Breast epithelium (tissue), 4 donors: ENCODE measurements around the gene SEMA3E. TPM values are rescaled to one million over a fixed set of nuclear protein-coding genes. Genes with fewer than 3 reads are reported as not detected.

Experiments used
- DNase-seq, 2 donors: peaks; one replicate each; pipeline ENCODE4 v3.0.0-alpha.2; 2019; ENCODE audit warnings: low spot score in 2 of 2
- H3K27ac ChIP-seq, 2 donors: fragments of 200-600 bp; sonication (generic) in 1 of 2; one replicate each; pipeline ENCODE4 v1.5.1; 2016 to 2019; ENCODE audit warnings: mild to moderate bottlenecking in 1 of 2
- H3K27me3 ChIP-seq, 2 donors: fragments of 200-600 bp; sonication (generic) in 1 of 2; one replicate each; pipeline versions ENCODE4 v1.5.1 to v1.6.0; 2017 to 2019; ENCODE audit warnings: control low read depth in 1 of 2, mild to moderate bottlenecking in 1 of 2
- H3K36me3 ChIP-seq: fragments of 200-600 bp; one replicate; pipeline ENCODE4 v1.5.1; 2019
- H3K4me1 ChIP-seq, 2 donors: fragments of 200-600 bp; sonication (generic); one replicate each; pipeline ENCODE4 v1.5.1; 2016 to 2019; ENCODE audit warnings: control low read depth in 1 of 2
- H3K4me3 ChIP-seq, 3 donors: fragments of 200-600 bp; sonication (generic); 1 replicate in 2 of 3; 2 replicates in 1 of 3; pipeline ENCODE4 v1.5.1; 2016 to 2019; ENCODE audit warnings: mild to moderate bottlenecking in 3 of 3, moderate library complexity in 2 of 3
- H3K9me3 ChIP-seq, 2 donors: fragments of 200-600 bp; sonication (generic) in 1 of 2; one replicate each; pipeline ENCODE4 v1.5.1; 2016 to 2019; ENCODE audit warnings: control low read depth in 1 of 2
- POLR2A ChIP-seq: fragments of 450-650 bp; IDR thresholded peaks from one replicate; pipeline ENCODE4 v1.6.1; 2016; ENCODE audit warnings: antibody characterized with exemption, mild to moderate bottlenecking, moderate library complexity
- POLR2AphosphoS5 ChIP-seq, 3 donors: sonication (generic); formaldehyde crosslinking; IDR thresholded peaks; one replicate each; pipeline ENCODE4 v1.6.1; 2017; ENCODE audit warnings: antibody characterized with exemption in 3 of 3
- intact Hi-C: fragments of 100-400 bp; cut with DNase I; formaldehyde crosslinking; loops from one replicate; pipeline ENCODE4 v1.15.1; 2023; ENCODE audit warnings: low total_unique reads
- total RNA-seq, 3 donors: library from RNA; depleted of rRNA; stranded (reverse); fragments of >200 nt; gene quantifications; one replicate each; pipeline ENCODE4 v1.1.0, GENCODE V29; 2016
- TF ChIP-seq, protein P1 (sequence below), 3 donors: fragments of 450-650 bp; IDR thresholded peaks; one replicate each; pipeline ENCODE4 v1.5.1; 2016 to 2017; ENCODE audit warnings: antibody characterized with exemption in 3 of 3, mild to moderate bottlenecking in 3 of 3, moderate library complexity in 3 of 3

Gene SEMA3E
- total RNA-seq, 3 donors from 2014 or later = 4.3 to 13.5 (median 11.8) TPM

DNA sequence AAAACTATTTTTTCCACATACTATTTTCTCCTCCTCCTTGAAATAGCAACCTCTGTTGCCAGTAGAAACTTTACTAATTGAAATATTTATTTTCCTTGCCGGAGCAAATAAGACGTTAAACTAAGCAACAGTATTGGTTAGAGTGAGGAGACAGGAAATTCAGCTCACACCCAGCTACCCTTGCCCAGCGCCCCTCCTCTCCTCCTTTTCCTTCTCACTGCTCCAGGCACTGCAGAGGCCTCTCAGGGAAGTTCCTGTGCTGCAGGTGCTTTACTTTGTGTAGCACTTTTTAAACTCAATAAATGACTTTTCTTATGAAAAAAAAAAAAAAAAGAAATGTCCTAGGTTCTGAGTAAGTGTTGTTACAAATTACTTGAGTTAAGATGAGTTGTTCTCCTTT, 134.0 kb downstream of the SEMA3E start:
- no peaks in the 10 kb centered on the region for H3K4me1 ChIP-seq
- no peaks in the 10 kb centered on the region for H3K9me3 ChIP-seq
- H3K4me3 ChIP-seq = no peak overlapping the region
- TF ChIP-seq, protein P1, sequence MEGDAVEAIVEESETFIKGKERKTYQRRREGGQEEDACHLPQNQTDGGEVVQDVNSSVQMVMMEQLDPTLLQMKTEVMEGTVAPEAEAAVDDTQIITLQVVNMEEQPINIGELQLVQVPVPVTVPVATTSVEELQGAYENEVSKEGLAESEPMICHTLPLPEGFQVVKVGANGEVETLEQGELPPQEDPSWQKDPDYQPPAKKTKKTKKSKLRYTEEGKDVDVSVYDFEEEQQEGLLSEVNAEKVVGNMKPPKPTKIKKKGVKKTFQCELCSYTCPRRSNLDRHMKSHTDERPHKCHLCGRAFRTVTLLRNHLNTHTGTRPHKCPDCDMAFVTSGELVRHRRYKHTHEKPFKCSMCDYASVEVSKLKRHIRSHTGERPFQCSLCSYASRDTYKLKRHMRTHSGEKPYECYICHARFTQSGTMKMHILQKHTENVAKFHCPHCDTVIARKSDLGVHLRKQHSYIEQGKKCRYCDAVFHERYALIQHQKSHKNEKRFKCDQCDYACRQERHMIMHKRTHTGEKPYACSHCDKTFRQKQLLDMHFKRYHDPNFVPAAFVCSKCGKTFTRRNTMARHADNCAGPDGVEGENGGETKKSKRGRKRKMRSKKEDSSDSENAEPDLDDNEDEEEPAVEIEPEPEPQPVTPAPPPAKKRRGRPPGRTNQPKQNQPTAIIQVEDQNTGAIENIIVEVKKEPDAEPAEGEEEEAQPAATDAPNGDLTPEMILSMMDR (IDR thresholded peaks at IDR 0.05) = no peak
- TF ChIP-seq POLR2AphosphoS5 (IDR thresholded peaks at IDR 0.05) (no peak), POLR2A (no peak)
- intact Hi-C loops = loop anchor here (10.0 kb wide), 1 partner anchor 70 kb away; no protein-coding TSS in a partner anchor
- H3K27me3 ChIP-seq = no peaks in the 10 kb centered on the region
- H3K36me3 ChIP-seq = no peaks in the 10 kb centered on the region
- H3K27ac ChIP-seq = no peak overlapping the region
- DNase-seq = no peak

DNA sequence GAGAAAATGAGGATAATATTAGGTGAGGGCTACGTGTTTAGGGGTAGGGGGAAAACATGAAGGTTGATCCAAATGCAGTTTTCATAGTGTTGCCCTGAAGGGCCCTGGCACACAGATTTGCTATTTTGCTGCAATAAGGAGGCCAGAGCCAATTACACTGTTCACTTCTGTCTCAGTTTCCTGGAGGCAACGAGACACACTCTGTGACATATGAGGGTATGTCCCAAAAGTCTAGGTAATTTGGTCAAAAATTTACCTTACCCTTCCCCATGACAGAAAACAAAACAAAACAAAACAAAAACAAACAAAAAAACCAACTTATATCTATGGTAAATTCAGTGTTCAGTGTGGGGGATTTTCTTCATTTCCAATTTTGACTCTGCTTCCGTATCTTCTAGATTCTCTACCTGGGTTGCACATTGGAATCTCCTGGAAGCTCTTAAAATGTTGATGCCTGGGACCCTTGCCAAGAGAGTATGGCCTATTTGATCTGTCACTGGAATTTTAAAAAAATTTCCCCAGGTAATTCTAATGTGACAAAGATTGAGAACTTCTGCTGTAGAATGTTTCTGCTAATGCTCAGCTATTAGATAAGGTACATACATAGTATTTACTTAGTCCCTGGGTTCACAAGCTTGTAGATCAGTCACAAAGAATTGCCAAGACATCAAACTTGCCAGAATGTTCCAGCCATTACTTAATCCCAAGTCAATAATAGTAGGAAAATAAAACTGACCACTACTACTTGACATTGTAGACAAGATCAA, 139.5 kb downstream of the SEMA3E start:
- intact Hi-C loops = loop anchor here (10.0 kb wide), 1 partner anchor 65 kb away; no protein-coding TSS in a partner anchor

DNA sequence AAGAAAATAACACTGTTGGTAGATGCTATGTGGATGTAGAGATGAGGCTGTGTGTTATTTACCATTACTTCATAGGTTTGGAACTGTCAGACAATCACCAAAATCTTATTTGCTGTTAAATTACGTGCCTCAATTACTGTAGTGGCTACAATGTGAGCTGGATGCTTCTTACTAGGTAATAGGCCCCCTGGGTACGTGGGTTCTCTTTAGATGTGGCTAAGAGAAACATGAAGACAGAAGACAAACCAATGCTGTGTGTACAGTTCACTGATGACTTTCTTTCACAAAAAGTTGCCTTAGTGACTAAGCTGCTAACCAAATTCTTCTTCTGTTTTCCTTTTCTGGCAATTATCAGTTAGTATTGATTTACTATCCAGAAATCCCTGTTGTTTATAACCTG, 144.6 kb downstream of the SEMA3E start:
- Histone ChIP-seq H3K36me3 (no peaks in the 10 kb centered on the region), H3K4me1 (no peaks in the 10 kb centered on the region), H3K27me3 (no peaks in the 10 kb centered on the region), H3K27ac (no peak overlapping the region), H3K4me3 (no peak overlapping the region), H3K9me3 (no peaks in the 10 kb centered on the region)
- TF ChIP-seq POLR2A (no peak), POLR2AphosphoS5 (IDR thresholded peaks at IDR 0.05) (no peak)
- TF ChIP-seq, protein P1 (IDR thresholded peaks at IDR 0.05) = no peak
- no peak for DNase-seq
- intact Hi-C loops = no loop called here

More for the DNA sequence above, 139.5 kb downstream of the SEMA3E start:
- TF ChIP-seq POLR2AphosphoS5 (IDR thresholded peaks at IDR 0.05) (no peak), POLR2A (no peak)
- TF ChIP-seq, protein P1 (IDR thresholded peaks at IDR 0.05) = no peak
- Histone ChIP-seq H3K36me3 (no peaks in the 10 kb centered on the region), H3K4me3 (no peak overlapping the region), H3K9me3 (no peaks in the 10 kb centered on the region), H3K27me3 (no peaks in the 10 kb centered on the region), H3K27ac (no peak overlapping the region), H3K4me1 (no peaks in the 10 kb centered on the region)
- DNase-seq = no peak

DNA sequence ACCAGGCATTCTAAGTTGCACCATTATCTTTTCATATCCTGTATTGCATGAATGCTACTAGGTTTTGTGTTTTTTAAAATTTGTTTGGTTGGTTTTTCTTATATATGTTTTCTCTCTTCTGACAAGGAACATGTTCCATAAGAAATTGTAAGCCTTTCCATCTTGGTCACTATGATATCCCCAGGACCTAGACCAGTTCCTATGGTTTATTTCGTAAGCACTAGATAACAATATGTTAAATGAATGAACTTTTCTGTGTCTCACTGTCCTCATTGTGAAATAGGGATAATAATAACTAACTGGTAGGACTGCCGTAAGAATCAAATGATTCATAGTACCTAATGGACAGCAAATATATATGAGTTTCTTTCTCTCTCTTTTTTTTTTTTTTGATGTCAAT, 146.3 kb downstream of the SEMA3E start:
- intact Hi-C loops = no loop called here
- H3K4me1 ChIP-seq = no peaks in the 10 kb centered on the region
- no peaks in the 10 kb centered on the region for H3K27me3 ChIP-seq
- H3K4me3 ChIP-seq = no peak overlapping the region
- TF ChIP-seq POLR2AphosphoS5 (IDR thresholded peaks at IDR 0.05) (no peak), POLR2A (no peak)
- TF ChIP-seq, protein P1 (IDR thresholded peaks at IDR 0.05) = no peak
- no peak overlapping the region for H3K27ac ChIP-seq
- no peaks in the 10 kb centered on the region for H3K9me3 ChIP-seq
- DNase-seq = no peak
- no peaks in the 10 kb centered on the region for H3K36me3 ChIP-seq

DNA sequence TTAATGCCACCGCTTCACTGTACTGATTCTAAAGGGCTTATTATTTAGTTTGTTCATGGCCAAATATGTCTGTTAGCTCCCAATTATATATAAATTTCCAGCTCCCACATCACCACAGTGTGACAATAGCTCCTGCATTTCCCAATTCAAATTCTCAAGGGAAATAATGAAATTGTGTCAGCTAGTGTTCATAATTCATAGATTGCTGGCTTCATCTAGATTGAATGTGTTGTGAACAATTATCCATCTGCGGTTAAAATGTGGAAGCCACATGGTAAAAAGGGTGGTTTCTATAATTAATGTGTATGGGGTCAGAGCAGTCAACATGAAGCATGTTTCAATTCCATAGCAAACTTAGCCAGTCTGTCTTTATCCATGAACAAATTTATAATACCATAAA, 154.3 kb downstream of the SEMA3E start:
- Histone ChIP-seq H3K4me3 (no peak overlapping the region), H3K27ac (no peak overlapping the region), H3K27me3 (no peaks in the 10 kb centered on the region), H3K9me3 (no peaks in the 10 kb centered on the region), H3K4me1 (no peaks in the 10 kb centered on the region), H3K36me3 (no peaks in the 10 kb centered on the region)
- intact Hi-C loops = no loop called here
- DNase-seq = no peak
- no peak for TF ChIP-seq POLR2AphosphoS5 (IDR thresholded peaks at IDR 0.05)
- no peak for TF ChIP-seq POLR2A
- TF ChIP-seq, protein P1 (IDR thresholded peaks at IDR 0.05) = no peak
